Epithelial cell of esophagus (primary cell): ENCODE data around the gene NR3C2.

Experiments
- DNase-seq: peaks from one replicate; pipeline ENCODE4 v3.0.0; 2010; ENCODE audit warnings: low read depth
- H3K4me3 ChIP-seq: 2 replicates; pipeline ENCODE4 v1.5.1; 2011; ENCODE audit warnings: mild to moderate bottlenecking, low read length, control low read depth
- TF ChIP-seq, protein P1 (sequence below): IDR thresholded peaks from 2 replicates; pipeline ENCODE4 v1.5.1; 2011; ENCODE audit warnings: low read depth, mild to moderate bottlenecking, low read length, control low read depth, inconsistent platforms; ENCODE audit not compliant: insufficient read depth; ENCODE audit errors: missing control alignments

The NR3C2 gene

DNA sequence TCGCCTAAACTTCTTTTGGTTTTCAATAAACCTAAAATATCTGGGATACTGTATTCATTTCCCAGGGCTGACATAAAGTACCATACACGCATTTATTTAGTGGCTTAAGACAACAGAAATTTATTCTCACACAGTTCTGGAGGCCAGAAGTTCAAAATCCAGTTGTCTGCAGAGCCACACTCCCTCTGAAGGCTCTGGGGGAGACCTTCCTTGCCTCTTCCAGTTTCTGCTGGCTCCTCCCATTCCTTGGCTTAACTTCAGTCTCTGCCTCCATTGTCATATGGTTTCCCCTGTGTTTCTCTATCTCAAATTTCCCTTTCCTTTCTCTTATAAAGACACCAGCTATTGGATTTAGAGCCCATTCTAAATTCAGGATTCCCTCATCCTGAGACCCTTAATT, 44.4 kb downstream of the NR3C2 start:
- no peak for DNase-seq
- H3K4me3 ChIP-seq, result no peak overlapping the region
- TF ChIP-seq, protein P1, sequence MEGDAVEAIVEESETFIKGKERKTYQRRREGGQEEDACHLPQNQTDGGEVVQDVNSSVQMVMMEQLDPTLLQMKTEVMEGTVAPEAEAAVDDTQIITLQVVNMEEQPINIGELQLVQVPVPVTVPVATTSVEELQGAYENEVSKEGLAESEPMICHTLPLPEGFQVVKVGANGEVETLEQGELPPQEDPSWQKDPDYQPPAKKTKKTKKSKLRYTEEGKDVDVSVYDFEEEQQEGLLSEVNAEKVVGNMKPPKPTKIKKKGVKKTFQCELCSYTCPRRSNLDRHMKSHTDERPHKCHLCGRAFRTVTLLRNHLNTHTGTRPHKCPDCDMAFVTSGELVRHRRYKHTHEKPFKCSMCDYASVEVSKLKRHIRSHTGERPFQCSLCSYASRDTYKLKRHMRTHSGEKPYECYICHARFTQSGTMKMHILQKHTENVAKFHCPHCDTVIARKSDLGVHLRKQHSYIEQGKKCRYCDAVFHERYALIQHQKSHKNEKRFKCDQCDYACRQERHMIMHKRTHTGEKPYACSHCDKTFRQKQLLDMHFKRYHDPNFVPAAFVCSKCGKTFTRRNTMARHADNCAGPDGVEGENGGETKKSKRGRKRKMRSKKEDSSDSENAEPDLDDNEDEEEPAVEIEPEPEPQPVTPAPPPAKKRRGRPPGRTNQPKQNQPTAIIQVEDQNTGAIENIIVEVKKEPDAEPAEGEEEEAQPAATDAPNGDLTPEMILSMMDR, result no peak

DNA sequence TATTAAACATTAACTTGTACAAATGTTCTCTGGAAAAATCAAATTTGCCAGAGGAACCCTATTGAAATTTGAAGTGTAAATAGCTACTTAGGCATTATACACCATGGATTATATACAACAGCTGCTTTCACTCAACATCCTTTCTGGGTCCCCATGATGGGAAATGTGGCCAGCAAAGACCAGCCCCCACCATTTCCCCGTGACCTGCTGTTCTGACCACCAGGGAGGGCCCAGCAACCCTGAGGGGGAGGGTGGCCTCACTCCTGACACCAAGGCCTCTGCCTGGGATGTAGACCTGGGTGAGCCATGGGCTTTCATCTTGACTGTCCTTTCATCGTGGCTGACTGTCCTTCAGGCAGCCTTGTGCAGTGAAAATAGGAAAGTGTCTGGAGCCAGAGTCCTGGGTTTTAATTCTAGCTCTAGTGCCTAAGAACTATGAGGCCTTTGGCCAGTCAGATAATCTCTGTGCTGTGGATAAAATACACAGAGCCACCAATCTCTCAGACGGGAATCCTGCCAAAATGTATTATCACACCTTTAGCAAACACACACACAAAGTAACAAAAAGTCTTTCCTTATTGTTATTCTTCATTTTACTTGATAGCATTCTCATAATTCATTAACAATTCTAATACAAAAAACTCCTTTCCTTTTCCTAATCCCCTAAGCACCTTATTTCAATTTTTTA, 45.1 kb downstream of the NR3C2 start:
- DNase-seq, result no peak
- TF ChIP-seq, protein P1, result no peak
- no peak overlapping the region for H3K4me3 ChIP-seq

DNA sequence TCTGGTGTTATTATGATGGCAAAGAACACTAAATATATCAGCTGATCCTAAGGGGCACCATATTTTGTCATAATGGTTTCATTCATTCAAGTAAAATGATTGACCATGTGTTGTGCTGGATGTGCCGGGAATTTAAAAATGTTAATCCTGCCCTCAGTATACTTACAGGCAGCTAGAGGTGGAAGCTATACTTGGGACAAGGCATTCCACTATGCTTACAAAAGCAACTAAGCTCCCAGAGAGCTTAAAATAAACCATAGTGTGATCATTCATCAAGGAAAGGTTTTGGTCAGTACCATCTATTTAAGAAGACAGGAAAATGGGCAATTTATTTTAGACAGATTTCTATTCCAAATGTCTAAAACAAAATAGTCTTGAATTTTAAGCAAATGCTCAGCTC, 46.4 kb downstream of the NR3C2 start:
- TF ChIP-seq, protein P1, result no peak
- DNase-seq, result no peak
- H3K4me3 ChIP-seq, result no peak overlapping the region

DNA sequence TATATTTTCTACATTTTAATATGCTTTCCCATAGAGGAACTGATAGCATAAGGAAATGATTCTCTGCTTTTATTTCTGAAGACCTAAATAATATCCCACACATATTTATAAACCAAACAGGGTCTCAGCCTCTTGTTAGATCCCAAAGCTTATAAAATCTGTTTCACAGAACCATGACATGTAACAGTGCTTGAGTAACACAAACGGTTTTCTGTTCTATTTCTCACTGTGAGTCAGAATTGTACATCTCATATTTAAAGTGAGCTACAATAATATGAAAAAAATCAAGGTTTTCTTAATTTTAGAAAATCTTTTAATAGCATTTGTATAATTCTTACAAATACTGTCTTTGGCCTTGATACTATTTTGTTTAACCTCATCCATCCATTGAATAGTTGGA, 51.2 kb downstream of the NR3C2 start:
- H3K4me3 ChIP-seq, result no peak overlapping the region
- TF ChIP-seq, protein P1, result no peak
- no peak for DNase-seq

DNA sequence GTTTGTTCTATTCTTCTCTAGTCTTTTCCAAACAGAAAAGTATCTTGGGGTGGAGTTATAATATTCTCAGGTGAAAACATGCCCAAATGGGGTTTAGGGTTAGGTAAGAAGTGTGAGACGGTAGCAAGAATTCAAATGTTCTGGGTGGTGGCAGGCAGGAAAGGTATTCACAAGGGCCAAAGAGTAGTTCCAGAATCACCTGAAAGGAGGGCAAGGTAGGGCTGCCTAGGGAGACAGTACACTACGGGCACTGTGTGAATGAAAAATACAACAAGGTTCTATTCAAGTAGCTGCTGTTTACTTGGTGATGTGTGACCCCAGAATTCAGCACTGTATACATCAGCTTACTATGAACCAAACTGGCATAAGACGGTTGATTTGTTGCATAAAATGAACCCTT, 51.9 kb downstream of the NR3C2 start:
- TF ChIP-seq, protein P1, result no peak
- DNase-seq, result no peak
- H3K4me3 ChIP-seq, result no peak overlapping the region

DNA sequence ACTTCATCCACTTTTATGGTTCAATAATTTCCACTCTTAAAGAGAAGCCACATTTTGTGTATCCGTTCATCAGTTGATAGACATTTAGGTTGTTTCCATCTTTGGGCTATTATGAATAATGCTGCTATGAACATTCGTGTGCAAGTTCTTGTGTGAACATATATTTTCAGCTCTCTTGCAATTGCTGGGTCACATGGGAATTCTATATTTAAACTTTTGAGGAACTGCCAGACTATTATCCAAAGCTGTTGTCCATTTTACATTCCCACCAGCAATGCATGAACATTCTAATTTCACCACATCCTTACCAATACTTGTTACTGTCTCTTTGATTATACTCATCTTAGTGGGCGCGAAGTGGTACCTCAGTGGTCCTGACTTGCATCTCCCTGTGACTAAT, 61.9 kb downstream of the NR3C2 start:
- no peak for DNase-seq
- TF ChIP-seq, protein P1, result no peak
- no peak overlapping the region for H3K4me3 ChIP-seq

DNA sequence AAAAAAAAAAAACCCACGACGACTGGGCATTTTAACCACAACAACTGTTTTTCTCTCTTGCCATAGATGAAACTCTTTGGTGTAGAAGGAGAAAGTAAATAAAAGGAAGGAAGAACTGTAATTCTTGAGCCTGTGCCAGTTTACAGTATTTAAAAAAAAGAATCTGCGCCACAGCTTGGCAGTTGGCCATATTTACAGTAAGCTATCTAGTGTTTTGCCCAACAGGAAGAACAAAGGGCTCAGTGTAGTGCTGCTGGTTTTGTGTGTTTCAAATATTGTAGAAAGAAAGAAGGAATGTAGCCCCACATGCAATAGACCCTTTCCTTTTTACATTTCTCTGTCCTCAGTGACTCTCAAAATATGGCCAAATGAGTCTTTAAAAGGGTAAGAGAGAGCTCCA, 66.1 kb downstream of the NR3C2 start:
- TF ChIP-seq, protein P1, result no peak
- no peak overlapping the region for H3K4me3 ChIP-seq
- peak; percentile 67 for DNase-seq
